ENCODE results near the gene ICAM5. TPM values are rescaled to one million over a fixed set of nuclear protein-coding genes. Genes with fewer than 3 reads are reported as not detected.

The ICAM5 gene
- total RNA-seq, 1 experiment from 2014 or later: 53.9 TPM

DNA sequence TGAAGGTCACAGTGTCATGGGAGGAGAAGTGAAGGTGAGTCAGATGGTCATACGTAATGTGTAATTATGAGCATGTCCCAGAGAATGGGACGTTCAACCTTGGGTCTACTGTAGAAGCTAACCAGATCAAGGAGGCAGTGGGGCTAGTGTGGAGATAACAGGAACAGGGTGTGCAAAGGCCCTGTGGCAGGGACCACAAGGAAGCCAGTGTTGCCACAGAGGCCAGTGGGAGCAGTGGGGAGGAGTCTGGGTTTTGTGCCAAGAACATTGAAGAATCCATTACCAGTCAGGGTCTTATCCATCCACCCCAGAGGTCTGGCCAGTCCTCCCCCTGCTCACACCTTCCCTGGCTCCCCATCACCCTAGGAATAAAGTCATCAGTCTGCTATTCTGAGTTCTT is 34.4 kb upstream of the ICAM5 start:
- Histone ChIP-seq H3K4me1 (ENCODE audit: control insufficient read depth in 1 of 2, insufficient read depth in 2 of 2, low read length in 2 of 2) (peaks cover 11 to 33% of the 10 kb centered on the region in 2 experiments), H3K27me3 (ENCODE audit: insufficient read depth, low read length) (no peaks in the 10 kb centered on the region)
- POLR2A ChIA-PET: no interaction called here

DNA sequence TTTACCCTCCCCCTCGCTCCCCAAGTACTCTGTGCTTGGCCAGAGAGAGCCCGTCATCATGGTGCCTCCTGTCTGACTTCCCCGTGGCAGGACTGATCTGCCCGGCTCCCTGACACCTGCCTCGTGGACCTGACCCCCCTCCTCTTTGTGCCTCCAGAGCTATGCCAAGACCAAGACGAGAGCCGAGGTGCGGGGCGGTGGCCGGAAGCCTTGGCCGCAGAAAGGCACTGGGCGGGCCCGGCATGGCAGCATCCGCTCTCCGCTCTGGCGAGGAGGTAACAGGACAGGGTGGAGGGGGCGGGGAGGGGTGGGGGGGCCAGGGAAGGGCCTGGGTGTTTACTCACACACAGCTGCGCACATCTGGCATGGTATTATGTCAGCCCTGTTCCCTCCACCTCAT is 33.2 kb upstream of the ICAM5 start:
- Histone ChIP-seq H3K9me2 (ENCODE audit: insufficient read depth) (no peaks in the 10 kb centered on the region), H3K4me3 (replicated peaks in 1 of 2; ENCODE audit: low read depth in 1 of 2, low read length in 2 of 2) (no peak overlapping the region), H3K79me2 (ENCODE audit: insufficient read depth, low read length) (peaks cover 28% of the 10 kb centered on the region), H3K9ac (ENCODE audit: low read length) (no peak overlapping the region), H3K4me1 (ENCODE audit: control insufficient read depth in 1 of 2, insufficient read depth in 2 of 2, low read length in 2 of 2) (peaks cover 21 to 39% of the 10 kb centered on the region in 2 experiments), H3K9me3 (ENCODE audit: control insufficient read depth in 1 of 2, insufficient read depth in 1 of 2, low read depth in 1 of 2, low read length in 2 of 2) (no peaks in the 10 kb centered on the region), H4K20me1 (ENCODE audit: insufficient read depth) (no peaks in the 10 kb centered on the region; the same call in 1 of the 2 replicates), H3K36me3 (ENCODE audit: control insufficient read depth in 1 of 2, insufficient read depth in 2 of 2, low read length in 2 of 2) (peaks cover 19 to 28% of the 10 kb centered on the region in 2 experiments), H3K27me3 (ENCODE audit: insufficient read depth, low read length) (no peaks in the 10 kb centered on the region), H2AFZ (ENCODE audit: low read depth, low read length, poor library complexity, severe bottlenecking) (no peak overlapping the region), H3K4me2 (ENCODE audit: low read length) (no peak overlapping the region), H3K27ac (ENCODE audit: low read depth, low read length) (no peak overlapping the region)
- CTCF ChIA-PET: interaction anchor here (0.6 to 7.7 kb wide), 5 partner anchors 13 to 135 kb away, joined by 3 to 233 read pairs (median 4); no protein-coding TSS in a partner anchor
- intact Hi-C loops (cut with micrococcal nuclease): no loop called here
- DNase-seq (ENCODE audit: low read depth, low spot score) (no peak), ATAC-seq (no peak)
- POLR2A ChIA-PET: no interaction called here
- RAD21 ChIA-PET (ENCODE audit: low non-redundant PET in 1 of 2, low total read pairs in 2 of 2, uncharacterized antibody in 2 of 2, unreplicated experiment in 2 of 2): no interaction called here
- TF ChIP-seq, protein P1, sequence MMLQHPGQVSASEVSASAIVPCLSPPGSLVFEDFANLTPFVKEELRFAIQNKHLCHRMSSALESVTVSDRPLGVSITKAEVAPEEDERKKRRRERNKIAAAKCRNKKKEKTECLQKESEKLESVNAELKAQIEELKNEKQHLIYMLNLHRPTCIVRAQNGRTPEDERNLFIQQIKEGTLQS (IDR thresholded peaks at IDR 0.05): no peak
- TF ChIP-seq ZNF274 (IDR thresholded peaks at IDR 0.05; ENCODE audit: low read depth, low read length) (no peak), POLR2AphosphoS5 (IDR thresholded peaks at IDR 0.05; ENCODE audit: low read depth, low read length) (no peak), TCF7L2 (IDR thresholded peaks at IDR 0.05; ENCODE audit: borderline replicate concordance, extremely low read depth, insufficient read depth, insufficient read length) (no peak), SP1 (IDR thresholded peaks at IDR 0.05; ENCODE audit: low read depth) (no peak), ELF1 (IDR thresholded peaks at IDR 0.05; ENCODE audit: borderline replicate concordance, low read depth) (no peak), FOSL1 (IDR thresholded peaks at IDR 0.05; ENCODE audit: low read depth) (no peak)
- TF ChIP-seq, protein P2, sequence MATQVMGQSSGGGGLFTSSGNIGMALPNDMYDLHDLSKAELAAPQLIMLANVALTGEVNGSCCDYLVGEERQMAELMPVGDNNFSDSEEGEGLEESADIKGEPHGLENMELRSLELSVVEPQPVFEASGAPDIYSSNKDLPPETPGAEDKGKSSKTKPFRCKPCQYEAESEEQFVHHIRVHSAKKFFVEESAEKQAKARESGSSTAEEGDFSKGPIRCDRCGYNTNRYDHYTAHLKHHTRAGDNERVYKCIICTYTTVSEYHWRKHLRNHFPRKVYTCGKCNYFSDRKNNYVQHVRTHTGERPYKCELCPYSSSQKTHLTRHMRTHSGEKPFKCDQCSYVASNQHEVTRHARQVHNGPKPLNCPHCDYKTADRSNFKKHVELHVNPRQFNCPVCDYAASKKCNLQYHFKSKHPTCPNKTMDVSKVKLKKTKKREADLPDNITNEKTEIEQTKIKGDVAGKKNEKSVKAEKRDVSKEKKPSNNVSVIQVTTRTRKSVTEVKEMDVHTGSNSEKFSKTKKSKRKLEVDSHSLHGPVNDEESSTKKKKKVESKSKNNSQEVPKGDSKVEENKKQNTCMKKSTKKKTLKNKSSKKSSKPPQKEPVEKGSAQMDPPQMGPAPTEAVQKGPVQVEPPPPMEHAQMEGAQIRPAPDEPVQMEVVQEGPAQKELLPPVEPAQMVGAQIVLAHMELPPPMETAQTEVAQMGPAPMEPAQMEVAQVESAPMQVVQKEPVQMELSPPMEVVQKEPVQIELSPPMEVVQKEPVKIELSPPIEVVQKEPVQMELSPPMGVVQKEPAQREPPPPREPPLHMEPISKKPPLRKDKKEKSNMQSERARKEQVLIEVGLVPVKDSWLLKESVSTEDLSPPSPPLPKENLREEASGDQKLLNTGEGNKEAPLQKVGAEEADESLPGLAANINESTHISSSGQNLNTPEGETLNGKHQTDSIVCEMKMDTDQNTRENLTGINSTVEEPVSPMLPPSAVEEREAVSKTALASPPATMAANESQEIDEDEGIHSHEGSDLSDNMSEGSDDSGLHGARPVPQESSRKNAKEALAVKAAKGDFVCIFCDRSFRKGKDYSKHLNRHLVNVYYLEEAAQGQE (IDR thresholded peaks at IDR 0.05; ENCODE audit: low read depth): no peak
- no TSS peak for BruUV-seq (replicated peaks)

More for the DNA sequence above, 34.4 kb upstream of the ICAM5 start:
- no peaks in the 10 kb centered on the region for H3K9me3 ChIP-seq (ENCODE audit: control insufficient read depth in 1 of 2, insufficient read depth in 1 of 2, low read depth in 1 of 2, low read length in 2 of 2)
- intact Hi-C loops (cut with micrococcal nuclease): no loop called here
- H3K9me2 ChIP-seq (ENCODE audit: insufficient read depth): no peaks in the 10 kb centered on the region
- TF ChIP-seq YY1 (IDR thresholded peaks at IDR 0.05; ENCODE audit: extremely low read depth, insufficient replicate concordance, low read depth, low read length) (no peak), CEBPB (IDR thresholded peaks at IDR 0.05; ENCODE audit: low read depth) (no peak), FOSL1 (IDR thresholded peaks at IDR 0.05; ENCODE audit: low read depth) (no peak), SP1 (IDR thresholded peaks at IDR 0.05; ENCODE audit: low read depth) (no peak), ZNF274 (IDR thresholded peaks at IDR 0.05; ENCODE audit: low read depth, low read length) (no peak), EZH2 (IDR thresholded peaks at IDR 0.05) (no peak), EZH2phosphoT487 (IDR thresholded peaks at IDR 0.05; ENCODE audit: borderline replicate concordance) (no peak), POLR2A (IDR thresholded peaks at IDR 0.05; ENCODE audit: borderline replicate concordance, extremely low read depth, insufficient read depth, insufficient read length) (no peak), SIN3A (IDR thresholded peaks at IDR 0.05; ENCODE audit: low read depth) (no peak), POLR2AphosphoS5 (IDR thresholded peaks at IDR 0.05; ENCODE audit: low read depth, low read length) (no peak)
- TF ChIP-seq, protein P1 (IDR thresholded peaks at IDR 0.05): no peak
- H3K9ac ChIP-seq (ENCODE audit: low read length): no peak overlapping the region
- peaks cover 19 to 28% of the 10 kb centered on the region in 2 experiments for H3K36me3 ChIP-seq (ENCODE audit: control insufficient read depth in 1 of 2, insufficient read depth in 2 of 2, low read length in 2 of 2)
- no peak overlapping the region for H2AFZ ChIP-seq (ENCODE audit: low read depth, low read length, poor library complexity, severe bottlenecking)
- H3K4me2 ChIP-seq (ENCODE audit: low read length): no peak overlapping the region
- no peak for ATAC-seq
- TSS peak; percentile 3 for BruUV-seq (replicated peaks)
- peaks cover 28% of the 10 kb centered on the region for H3K79me2 ChIP-seq (ENCODE audit: insufficient read depth, low read length)
- no peaks in the 10 kb centered on the region; the same call in 1 of the 2 replicates for H4K20me1 ChIP-seq (ENCODE audit: insufficient read depth)
- CTCF ChIA-PET: no interaction called here
- RAD21 ChIA-PET (ENCODE audit: low non-redundant PET in 1 of 2, low total read pairs in 2 of 2, uncharacterized antibody in 2 of 2, unreplicated experiment in 2 of 2): no interaction called here
- H3K4me3 ChIP-seq (replicated peaks in 1 of 2; ENCODE audit: low read depth in 1 of 2, low read length in 2 of 2): no peak overlapping the region
- H3K27ac ChIP-seq (ENCODE audit: low read depth, low read length): no peak overlapping the region
- no peak for DNase-seq (ENCODE audit: low read depth, low spot score)

Measured in HCT116 (cell line).